RWPE1 (cell line): ENCODE data around the gene BUD31.

Source experiments
- CTCF ChIA-PET: fragments of 350-600 bp; sonication (Branson Sonifier 250); formaldehyde crosslinking; extraction: SDS; loops from one replicate; lab custom pipeline; 2021; lab: Yijun Ruan, JAX
- POLR2A ChIA-PET: fragments of 400-600 bp; formaldehyde crosslinking; extraction: SDS; loops from one replicate; lab custom pipeline; 2020; ENCODE audit warnings: antibody characterized with exemption; ENCODE audit not compliant: low non-redundant PET; lab: Yijun Ruan, JAX
- DNase-seq: peaks from one replicate; pipeline ENCODE4 v3.0.0; 2012; ENCODE audit warnings: low spot score
- H3K27ac ChIP-seq: fragments of 450-650 bp; 2 replicates; pipeline ENCODE4 v1.5.1; 2017
- TF ChIP-seq, protein P1 (sequence below): fragments of 450-650 bp; conservative IDR thresholded peaks from 2 replicates; pipeline ENCODE4 v1.5.1; 2017; ENCODE audit warnings: low read depth, mild to moderate bottlenecking

BUD31 gene

DNA sequence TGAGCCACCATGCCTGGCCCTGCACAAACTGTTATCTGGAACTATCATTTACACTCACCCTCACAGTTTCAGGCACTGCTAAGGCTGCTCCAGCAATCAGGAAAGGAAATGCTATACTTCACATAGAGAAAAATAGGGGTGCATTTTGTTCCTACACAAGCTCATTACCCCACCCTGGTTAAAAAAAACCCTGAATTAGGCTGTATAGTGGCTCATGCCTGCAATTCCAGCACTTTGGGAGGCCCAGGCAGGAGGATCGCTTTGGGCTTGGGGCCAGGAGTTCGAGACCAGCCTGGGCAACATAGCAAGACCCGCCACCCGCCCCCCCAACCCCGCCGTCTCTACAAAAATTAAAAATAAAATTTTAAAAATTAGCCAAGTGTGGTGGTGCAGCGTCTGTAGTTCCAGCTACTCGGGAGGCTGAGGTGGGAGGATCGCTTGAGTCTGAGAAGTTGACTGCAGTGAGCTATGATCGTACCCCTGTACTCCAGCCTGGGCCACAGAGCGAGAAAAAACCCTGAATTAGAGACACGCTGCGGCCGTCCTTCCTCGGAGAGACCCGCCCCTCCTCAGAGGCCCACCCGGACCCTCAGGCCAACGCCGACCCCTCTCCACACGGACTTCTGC, 29.3 kb downstream of the BUD31 start:
- ChIA-PET POLR2A (interaction anchor here (0.9 kb wide), 1 partner anchor 15 kb away, joined by 6 read pairs; no protein-coding TSS in a partner anchor), CTCF (no interaction called here)
- H3K27ac ChIP-seq = peak overlapping the region; percentile 89
- TF ChIP-seq, protein P1, sequence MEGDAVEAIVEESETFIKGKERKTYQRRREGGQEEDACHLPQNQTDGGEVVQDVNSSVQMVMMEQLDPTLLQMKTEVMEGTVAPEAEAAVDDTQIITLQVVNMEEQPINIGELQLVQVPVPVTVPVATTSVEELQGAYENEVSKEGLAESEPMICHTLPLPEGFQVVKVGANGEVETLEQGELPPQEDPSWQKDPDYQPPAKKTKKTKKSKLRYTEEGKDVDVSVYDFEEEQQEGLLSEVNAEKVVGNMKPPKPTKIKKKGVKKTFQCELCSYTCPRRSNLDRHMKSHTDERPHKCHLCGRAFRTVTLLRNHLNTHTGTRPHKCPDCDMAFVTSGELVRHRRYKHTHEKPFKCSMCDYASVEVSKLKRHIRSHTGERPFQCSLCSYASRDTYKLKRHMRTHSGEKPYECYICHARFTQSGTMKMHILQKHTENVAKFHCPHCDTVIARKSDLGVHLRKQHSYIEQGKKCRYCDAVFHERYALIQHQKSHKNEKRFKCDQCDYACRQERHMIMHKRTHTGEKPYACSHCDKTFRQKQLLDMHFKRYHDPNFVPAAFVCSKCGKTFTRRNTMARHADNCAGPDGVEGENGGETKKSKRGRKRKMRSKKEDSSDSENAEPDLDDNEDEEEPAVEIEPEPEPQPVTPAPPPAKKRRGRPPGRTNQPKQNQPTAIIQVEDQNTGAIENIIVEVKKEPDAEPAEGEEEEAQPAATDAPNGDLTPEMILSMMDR = no peak
- DNase-seq = no peak

GRCh38 chr7:99438573-99439480, 30.1 kb downstream of the BUD31 start, which contains the start of the genes CPSF4 and PTCD1:
Gene CPSF4 (plus strand): TSS chr7:99438943. CDS start chr7:99439083, 140 bp downstream.
Gene PTCD1 (minus strand): TSS chr7:99438798. CDS start chr7:99435242, 3,556 bp downstream.
- DNase-seq = peak; percentile 99
- ChIA-PET POLR2A (interaction anchor here (0.6 to 0.9 kb wide), 2 partner anchors 16 to 18 kb away, joined by 3 to 6 read pairs; no protein-coding TSS in a partner anchor), CTCF (no interaction called here)
- H3K27ac ChIP-seq = peak within 1 kb of the TSS; percentile 89
- TF ChIP-seq, protein P1 = no peak

DNA sequence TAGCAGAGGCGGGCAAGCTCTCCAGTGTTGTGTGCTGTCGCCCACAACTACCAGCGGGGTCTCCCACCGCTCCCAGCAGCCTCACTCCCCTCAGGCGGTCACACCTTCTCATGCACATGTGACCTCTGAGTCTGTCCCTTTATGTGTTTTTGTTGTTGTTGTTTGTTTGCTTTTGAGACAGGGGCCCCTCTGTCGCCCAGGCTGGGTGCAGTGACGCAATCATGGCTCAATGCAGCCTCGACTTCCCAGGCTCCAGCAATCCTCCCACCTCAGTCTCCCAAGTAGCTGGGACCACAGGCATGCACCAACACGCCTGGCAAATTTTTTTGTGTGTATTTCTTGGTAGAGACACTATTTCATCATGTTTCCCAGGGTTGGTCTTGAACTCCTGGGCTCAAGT, 31.4 kb downstream of the BUD31 start:
- H3K27ac ChIP-seq = peak overlapping the region; percentile 89
- no peak for DNase-seq
- TF ChIP-seq, protein P1 = no peak
- ChIA-PET POLR2A (no interaction called here), CTCF (no interaction called here)

GRCh38 chr7:99446096-99446495, 37.3 kb downstream of the BUD31 start:
- no peak for DNase-seq
- ChIA-PET CTCF (interaction anchor here (0.6 kb wide), 2 partner anchors 12 to 13 kb away, joined by 3 to 4 read pairs; no protein-coding TSS in a partner anchor), POLR2A (no interaction called here)
- H3K27ac ChIP-seq = no peak overlapping the region
- TF ChIP-seq, protein P1 = no peak

- H3K27ac ChIP-seq = no peak overlapping the region
- ChIA-PET POLR2A (interaction anchor here (0.6 kb wide), 1 partner anchor 13 kb away, joined by 3 read pairs; no protein-coding TSS in a partner anchor), CTCF (interaction anchor here (0.6 kb wide), 2 partner anchors 9 to 23 kb away, joined by 3 to 4 read pairs; no protein-coding TSS in a partner anchor)
- DNase-seq = no peak
- TF ChIP-seq, protein P1 = no peak; the same call in 1 of the 2 replicates
Observed at GRCh38 chr7:99447943-99448342, 39.2 kb downstream of the BUD31 start.

GRCh38 chr7:99448855-99449254, 40.1 kb downstream of the BUD31 start:
- no peak for DNase-seq
- CTCF ChIA-PET = interaction anchor here (0.6 kb wide), 1 partner anchor 121 kb away, joined by 3 read pairs; no protein-coding TSS in a partner anchor
- TF ChIP-seq, protein P1 = no peak
- POLR2A ChIA-PET = no interaction called here
- H3K27ac ChIP-seq = peak overlapping the region; percentile 17; the same call in 1 of the 2 replicates
